GM18520 (cell line): ENCODE data around the gene RAD51B.

ENCODE experiments used
- ATAC-seq: cut with Tn5 transposase; IDR thresholded peaks from one replicate; pipeline ENCODE4 v1.9.1; 2021; ENCODE audit not compliant: unreplicated experiment

RAD51B gene

GRCh38 chr14:68513838-68514607, 694.4 kb downstream of the RAD51B start:
- peak; percentile 66 for ATAC-seq

- no peak for ATAC-seq
Observed at GRCh38 chr14:68514608-68515194, 695.1 kb downstream of the RAD51B start.

GRCh38 chr14:68516342-68516741, 696.8 kb downstream of the RAD51B start:
- ATAC-seq = no peak

GRCh38 chr14:68518166-68518565, 698.6 kb downstream of the RAD51B start:
- no peak for ATAC-seq

GRCh38 chr14:68518761-68519670, 699.4 kb downstream of the RAD51B start:
- ATAC-seq = no peak

- ATAC-seq = no peak
Observed at GRCh38 chr14:68519671-68520187, 700.1 kb downstream of the RAD51B start.

- no peak for ATAC-seq
Observed at GRCh38 chr14:68520637-68521556, 701.3 kb downstream of the RAD51B start.

GRCh38 chr14:68521557-68521901, 702.0 kb downstream of the RAD51B start:
- ATAC-seq = no peak

GRCh38 chr14:68521961-68522509, 702.5 kb downstream of the RAD51B start:
- no peak for ATAC-seq

- ATAC-seq = no peak
Observed at GRCh38 chr14:68522510-68523325, 703.1 kb downstream of the RAD51B start.

- no peak for ATAC-seq
Observed at GRCh38 chr14:68523326-68523610, 703.7 kb downstream of the RAD51B start.

- no peak for ATAC-seq
Observed at GRCh38 chr14:68523989-68524725, 704.6 kb downstream of the RAD51B start.

GRCh38 chr14:68525516-68525915, 705.9 kb downstream of the RAD51B start:
- ATAC-seq = no peak

GRCh38 chr14:68526512-68527091, 707.0 kb downstream of the RAD51B start:
- ATAC-seq = no peak

- no peak for ATAC-seq
Observed at GRCh38 chr14:68527329-68527851, 707.8 kb downstream of the RAD51B start.

GRCh38 chr14:68528040-68528687, 708.6 kb downstream of the RAD51B start:
- ATAC-seq = no peak

GRCh38 chr14:68530443-68530842, 710.9 kb downstream of the RAD51B start:
- no peak for ATAC-seq

GRCh38 chr14:68532496-68532895, 712.9 kb downstream of the RAD51B start:
- no peak for ATAC-seq
